Measurements from ENCODE around the gene RNF150. TPM values are rescaled to one million over a fixed set of nuclear protein-coding genes. Genes with fewer than 3 reads are reported as not detected.

RNF150 gene
- total RNA-seq, 4 donors from 2014 or later = 0.65 to 4.8 (median 1.7) TPM

- no peak for DNase-seq (ENCODE audit: low spot score in 2 of 2)
- no peak overlapping the region for H3K4me3 ChIP-seq (ENCODE audit: low read depth, poor library complexity, severe bottlenecking)
- TF ChIP-seq POLR2A (IDR thresholded peaks at IDR 0.05) = no peak
- TF ChIP-seq CTCF (IDR thresholded peaks at IDR 0.05) = no peak
- intact Hi-C loops (cut with DNase I; ENCODE audit: low total_unique reads) = no loop called here
- 88 to 90% methylated on average over 4 of the region's 4 CpGs for WGBS, 2 donors
Measured at GRCh38 chr4:141019768-141020167, 113.5 kb downstream of the RNF150 start.

GRCh38 chr4:141016117-141016798 is 117.0 kb downstream of the RNF150 start:
- DNase-seq (ENCODE audit: low spot score in 2 of 2) = no peak
- 66 to 67% methylated on average over 8 of the region's 8 CpGs for WGBS, 2 donors
- no peak overlapping the region for H3K4me3 ChIP-seq (ENCODE audit: low read depth, poor library complexity, severe bottlenecking)
- no peak for TF ChIP-seq CTCF (IDR thresholded peaks at IDR 0.05)
- TF ChIP-seq POLR2A (IDR thresholded peaks at IDR 0.05) = no peak
- intact Hi-C loops (cut with DNase I; ENCODE audit: low total_unique reads) = no loop called here

- H3K4me3 ChIP-seq (ENCODE audit: low read depth, poor library complexity, severe bottlenecking) = no peak overlapping the region
- WGBS, 2 donors = 60 to 62% methylated on average over 3 of the region's 3 CpGs
- TF ChIP-seq CTCF (IDR thresholded peaks at IDR 0.05) = no peak
- no peak for TF ChIP-seq POLR2A (IDR thresholded peaks at IDR 0.05)
- intact Hi-C loops (cut with DNase I; ENCODE audit: low total_unique reads) = loop anchor here (5.0 kb wide), 1 partner anchor 822 kb away; no protein-coding TSS in a partner anchor
- no peak for DNase-seq (ENCODE audit: low spot score in 2 of 2)
Measured at GRCh38 chr4:141013899-141014298, 119.4 kb downstream of the RNF150 start.

GRCh38 chr4:141011901-141012315 is 121.4 kb downstream of the RNF150 start:
- DNase-seq (ENCODE audit: low spot score in 2 of 2) = no peak
- WGBS, 2 donors = 45 to 66% methylated on average over 3 of the region's 3 CpGs
- intact Hi-C loops (cut with DNase I; ENCODE audit: low total_unique reads) = loop anchor here (5.0 kb wide), 1 partner anchor 820 kb away; no protein-coding TSS in a partner anchor
- no peak for TF ChIP-seq POLR2A (IDR thresholded peaks at IDR 0.05)
- TF ChIP-seq CTCF (IDR thresholded peaks at IDR 0.05) = no peak
- H3K4me3 ChIP-seq (ENCODE audit: low read depth, poor library complexity, severe bottlenecking) = no peak overlapping the region

GRCh38 chr4:141009931-141010330 is 123.3 kb downstream of the RNF150 start:
- H3K4me3 ChIP-seq (ENCODE audit: low read depth, poor library complexity, severe bottlenecking) = no peak overlapping the region
- intact Hi-C loops (cut with DNase I; ENCODE audit: low total_unique reads) = loop anchor here (5.0 kb wide), 1 partner anchor 818 kb away; no protein-coding TSS in a partner anchor
- no peak for TF ChIP-seq POLR2A (IDR thresholded peaks at IDR 0.05)
- no peak for TF ChIP-seq CTCF (IDR thresholded peaks at IDR 0.05)
- DNase-seq (ENCODE audit: low spot score in 2 of 2) = no peak

GRCh38 chr4:141009129-141009528 is 124.1 kb downstream of the RNF150 start:
- no peak for DNase-seq (ENCODE audit: low spot score in 2 of 2)
- intact Hi-C loops (cut with DNase I; ENCODE audit: low total_unique reads) = no loop called here
- WGBS, 2 donors = 95 to 100% methylated on average over 1 of the region's 1 CpG
- TF ChIP-seq POLR2A (IDR thresholded peaks at IDR 0.05) (no peak), CTCF (IDR thresholded peaks at IDR 0.05) (no peak)
- H3K4me3 ChIP-seq (ENCODE audit: low read depth, poor library complexity, severe bottlenecking) = no peak overlapping the region
